Activated T-helper 9 cell treated with anti-CD3 and anti-CD28 coated beads, Interleukin-2, amount 50 U/mL, for 16 hours (primary cell): ENCODE results near the gene TMCC1.
"Not testable (repeated sequence)": the region's sequence is repeated elsewhere in the genome, so short reads cannot be mapped to it uniquely, and the experiment has no call there.

Experiments used
- DNase-seq: peaks from one replicate; pipeline ENCODE4 v3.0.0-alpha.2; 2020; ENCODE audit warnings: low read depth

The TMCC1 gene

GRCh38 chr3:129892486-129892856 lies 1.0 kb downstream of the TMCC1 start:
- DNase-seq = no peak

DNA sequence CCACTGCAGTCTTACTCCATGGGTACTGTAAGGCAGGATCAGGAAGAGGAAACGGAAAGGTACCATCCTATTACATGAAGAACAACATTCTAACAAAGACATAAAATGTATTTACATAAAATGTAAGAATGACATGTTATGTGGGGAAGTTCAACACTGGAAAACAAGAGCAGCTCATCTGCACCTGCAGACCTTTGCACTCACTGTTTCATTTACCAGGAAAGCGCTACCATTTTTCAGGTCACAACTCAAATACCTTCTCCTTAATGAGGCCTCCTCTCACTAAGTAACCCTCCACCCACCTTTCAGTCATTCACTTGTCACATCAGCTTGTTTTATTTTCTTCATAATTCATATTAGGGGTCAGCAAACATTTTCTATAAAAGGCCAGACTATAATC lies 2.6 kb downstream of the TMCC1 start:
- no peak for DNase-seq

- no peak for DNase-seq
Measured at GRCh38 chr3:129890125-129890524, 3.4 kb downstream of the TMCC1 start.

DNA sequence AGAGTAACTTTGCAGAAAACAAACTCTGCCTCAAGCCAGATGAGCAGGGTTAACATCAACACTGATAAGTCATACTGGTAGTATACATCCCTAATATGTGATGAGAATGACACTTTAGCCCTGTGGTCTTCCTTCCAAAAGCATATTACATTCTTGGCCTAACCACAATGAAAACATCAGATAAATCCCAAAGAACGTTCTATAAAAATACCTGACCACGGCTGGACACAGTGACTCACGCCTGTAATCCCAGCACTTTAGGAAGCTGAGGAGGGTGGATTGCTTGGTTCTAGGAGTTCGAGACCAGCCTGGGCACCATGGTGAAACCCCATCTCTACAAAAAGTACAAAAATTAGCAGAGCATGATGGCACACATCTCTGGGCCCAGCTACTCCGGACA lies 4.7 kb downstream of the TMCC1 start:
- DNase-seq = no peak

DNA sequence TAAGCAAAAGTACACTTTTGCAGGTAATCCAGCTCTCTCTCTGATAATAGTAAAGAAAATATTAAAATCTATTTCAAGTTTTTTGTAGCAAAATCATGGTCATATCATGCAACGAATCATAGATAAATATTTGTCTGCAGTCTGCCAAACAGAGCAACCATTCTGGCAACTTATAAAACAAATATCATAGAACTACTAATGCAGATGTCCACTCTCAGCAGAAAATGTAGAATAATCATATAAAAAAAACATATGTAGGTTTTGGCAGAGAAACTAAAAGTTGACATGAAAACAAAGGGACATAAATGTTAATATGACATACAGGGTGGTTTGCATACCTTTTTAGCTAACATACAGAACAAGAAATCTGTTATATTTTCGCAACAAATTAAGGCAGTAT lies 12.2 kb downstream of the TMCC1 start:
- DNase-seq = no peak

DNA sequence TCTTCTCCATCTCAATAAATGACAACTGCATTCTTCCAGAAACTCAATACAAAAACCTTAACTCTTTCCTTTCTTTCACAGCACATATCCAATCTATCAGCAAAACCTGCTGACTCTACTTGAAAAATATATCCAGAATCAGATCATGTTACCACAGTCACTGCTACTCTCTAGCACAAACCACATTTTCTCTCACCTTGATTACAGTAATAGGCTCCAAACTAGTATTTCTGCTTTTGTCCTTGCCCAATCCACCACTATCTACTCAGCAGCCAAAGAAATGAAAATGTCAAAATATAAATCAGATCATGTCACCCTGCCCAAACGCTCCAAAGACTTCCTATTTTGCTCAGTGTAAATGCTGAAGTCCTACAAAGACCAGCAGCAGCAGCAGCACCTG lies 15.2 kb downstream of the TMCC1 start:
- DNase-seq = no peak

- DNase-seq = not testable (repeated sequence)
Measured at GRCh38 chr3:129874479-129874878, 19.0 kb downstream of the TMCC1 start.

DNA sequence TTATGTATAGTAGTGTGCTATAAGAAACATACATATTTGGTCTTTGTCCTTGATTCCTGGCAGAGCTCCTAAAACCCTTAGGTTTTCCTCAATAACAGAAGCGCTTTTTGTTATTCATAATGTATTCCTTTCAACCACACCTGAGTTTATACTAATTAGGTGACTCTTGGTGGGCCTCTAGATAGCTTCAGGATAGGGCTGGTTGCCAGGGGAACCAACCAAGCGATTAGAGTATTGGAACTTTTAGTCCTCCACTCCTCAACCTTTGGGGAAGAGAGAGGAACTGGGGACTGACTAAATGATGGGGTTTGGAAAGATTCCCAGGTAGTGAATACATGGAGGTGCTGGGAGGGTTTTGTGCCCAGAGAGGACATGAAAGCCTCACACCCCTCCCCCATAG lies 24.6 kb downstream of the TMCC1 start:
- DNase-seq = no peak

- no peak for DNase-seq
Measured at GRCh38 chr3:129867506-129868124, 25.9 kb downstream of the TMCC1 start.

- no peak for DNase-seq
Measured at GRCh38 chr3:129865806-129866205, 27.7 kb downstream of the TMCC1 start.

GRCh38 chr3:129864519-129864918 lies 29.0 kb downstream of the TMCC1 start:
- DNase-seq = no peak

DNA sequence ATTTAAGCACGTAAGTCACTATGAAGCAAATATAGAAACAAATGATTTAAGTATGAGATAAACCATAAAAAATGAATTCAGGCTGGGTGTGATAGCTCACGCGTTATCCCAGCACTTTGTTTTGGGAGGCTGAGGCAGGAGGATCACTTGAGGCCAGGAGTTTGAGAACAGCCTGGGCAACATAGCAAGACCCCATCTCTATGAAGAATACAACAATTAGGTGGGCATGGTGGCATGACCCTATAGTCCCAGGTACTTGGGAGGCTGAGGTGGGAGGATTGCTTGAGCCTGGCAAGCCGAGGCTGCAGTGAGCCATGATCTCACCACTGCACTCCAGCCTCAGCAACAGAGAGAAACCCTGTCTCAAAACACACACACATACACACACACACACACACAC lies 34.2 kb downstream of the TMCC1 start:
- no peak for DNase-seq

GRCh38 chr3:129857899-129858298 lies 35.6 kb downstream of the TMCC1 start:
- no peak for DNase-seq

DNA sequence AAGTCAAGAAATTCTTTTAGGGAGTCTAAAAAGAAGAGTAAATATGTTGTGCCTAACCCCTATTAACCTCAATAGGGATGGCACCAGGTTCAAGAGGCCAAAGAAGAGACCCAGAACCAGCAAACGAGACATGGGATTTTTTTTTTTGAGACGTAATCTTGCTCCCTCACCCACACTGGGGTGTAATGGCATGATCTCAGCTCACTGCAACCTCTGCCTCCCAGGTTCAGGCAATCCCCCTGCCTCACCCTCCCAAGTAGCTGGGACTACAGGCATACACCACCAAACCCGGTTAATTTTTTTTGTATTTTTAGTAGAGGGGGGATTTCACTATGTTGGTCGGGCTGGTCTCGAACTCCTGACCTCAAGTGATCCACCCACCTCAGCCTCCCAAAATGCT lies 36.7 kb downstream of the TMCC1 start:
- DNase-seq = not testable (repeated sequence)

DNA sequence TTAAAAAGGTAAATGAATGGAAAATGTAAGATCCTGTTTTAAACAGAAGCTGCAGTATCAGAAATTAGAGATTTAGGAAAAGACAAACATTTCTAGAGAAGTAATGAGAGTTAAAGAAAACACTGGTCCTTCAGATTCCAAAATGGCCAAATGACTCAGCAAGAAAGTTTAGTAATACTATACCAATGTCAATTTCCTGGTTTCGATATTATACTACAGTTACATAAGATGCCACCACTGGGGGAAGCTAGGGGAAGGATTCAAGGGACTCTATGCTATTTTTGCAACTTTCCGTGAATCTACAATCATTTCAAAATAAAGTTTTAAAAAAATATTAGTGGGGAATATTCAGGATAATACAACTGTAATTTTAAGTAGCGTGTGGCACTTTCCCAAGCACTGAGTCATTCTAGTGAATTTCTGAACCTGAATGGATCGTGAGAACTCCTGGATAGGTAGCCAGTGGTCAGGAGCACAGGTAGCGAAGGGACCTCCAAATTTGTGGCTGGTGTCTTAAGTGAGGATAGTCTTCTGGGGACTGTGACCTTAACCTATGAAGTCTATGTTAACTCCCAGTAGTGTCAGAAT lies 37.6 kb downstream of the TMCC1 start:
- no peak for DNase-seq

DNA sequence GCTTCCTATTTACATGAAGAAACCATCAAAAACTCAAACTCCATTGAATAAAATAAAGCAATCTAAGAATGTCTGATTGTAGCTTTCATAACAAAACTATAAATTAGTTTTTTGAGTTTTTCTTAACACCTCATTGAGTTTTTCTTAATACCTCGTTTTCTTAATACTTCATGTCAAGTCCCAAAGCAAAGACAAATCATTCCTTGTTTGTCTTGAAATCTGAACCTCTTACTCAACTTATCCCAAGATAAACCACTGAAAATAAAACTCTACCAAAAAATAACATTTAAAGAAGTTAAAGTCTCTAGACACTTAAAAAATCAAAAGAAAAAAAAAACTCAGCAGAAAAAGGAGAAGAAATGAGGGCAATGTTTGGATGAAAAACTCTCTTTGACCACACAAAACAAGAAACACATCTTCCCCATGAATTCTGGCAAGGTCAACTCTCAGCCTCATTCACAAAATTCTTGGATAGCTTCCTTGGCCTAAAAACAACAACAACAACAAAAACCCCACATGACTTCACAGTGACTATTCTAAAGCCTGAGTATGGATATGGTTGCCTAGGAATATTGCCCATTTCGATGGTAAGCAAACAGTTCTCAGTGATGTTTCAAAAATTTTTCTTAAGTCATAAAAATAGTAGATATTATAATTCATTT lies 38.2 kb downstream of the TMCC1 start:
- no peak for DNase-seq

GRCh38 chr3:129854460-129854859 lies 39.1 kb downstream of the TMCC1 start:
- DNase-seq = no peak

GRCh38 chr3:129845956-129846355 lies 47.6 kb downstream of the TMCC1 start:
- no peak for DNase-seq

DNA sequence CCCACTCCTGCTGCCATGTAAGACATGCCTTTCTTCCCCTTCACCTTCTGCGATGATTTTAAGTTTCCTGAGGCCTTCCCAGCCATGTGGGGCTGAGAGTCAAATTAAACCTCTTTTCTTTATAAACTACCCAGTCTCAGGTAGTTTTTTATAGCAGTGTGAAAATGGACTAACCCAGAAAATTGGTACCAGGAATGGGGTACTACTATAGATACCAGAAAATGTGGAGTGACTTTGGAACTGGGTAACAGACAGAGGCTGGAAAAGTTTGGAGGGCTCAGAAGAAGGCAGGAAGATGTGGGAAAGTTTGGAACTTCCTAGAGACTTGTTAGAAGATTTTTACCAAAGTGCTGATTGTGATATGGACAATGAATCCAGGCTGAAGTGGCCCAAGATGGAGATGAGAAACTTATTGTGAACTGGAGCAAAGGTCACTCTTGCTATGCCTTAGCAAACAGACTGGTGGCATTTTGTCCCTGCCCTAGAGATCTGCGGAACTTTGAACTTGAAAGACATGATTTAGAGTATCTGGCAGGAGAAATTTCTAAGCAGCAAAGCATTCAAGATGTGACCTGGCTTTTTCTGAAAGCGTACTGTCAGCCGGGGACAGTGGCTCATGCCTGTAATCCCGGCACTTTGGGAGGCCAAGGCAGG lies 52.7 kb downstream of the TMCC1 start:
- no peak for DNase-seq

GRCh38 chr3:129838086-129838485 lies 55.4 kb downstream of the TMCC1 start:
- no peak for DNase-seq

- DNase-seq = no peak
Measured at GRCh38 chr3:129837065-129837642, 56.4 kb downstream of the TMCC1 start.

- DNase-seq = no peak
Measured at GRCh38 chr3:129836381-129837064, 57.0 kb downstream of the TMCC1 start.
